Pancreas (tissue), 10 donors: ENCODE measurements around the gene CTU2. TPM values are rescaled to one million over a fixed set of nuclear protein-coding genes. Genes with fewer than 3 reads are reported as not detected.

Experiments used
- ATAC-seq, 4 donors: fragments of 200-7000 bp; cut with Tn5 transposase; one replicate each; pipeline versions ENCODE4 v1.8.0 to v1.9.1; 2020; ENCODE audit warnings: mild to moderate bottlenecking in 4 of 4, moderate library complexity in 4 of 4
- DNase-seq, 6 donors: peaks; one replicate each; pipeline ENCODE4 v3.0.0-alpha.2; 2020
- FAIRE-seq: peaks from 2 replicates; lab custom pipeline; 2012; peaks lifted over from hg19 to GRCh38; lab: Jason Lieb, UNC
- H3K27ac ChIP-seq, 4 donors: fragments of 200-600 bp; sonication (generic); 1 replicate in 3 of 4; 2 replicates in 1 of 4; pipeline versions ENCODE4 v1.5.0 to v1.8.0; 2020
- H3K27me3 ChIP-seq, 4 donors: fragments of 200-600 bp; one replicate each; pipeline ENCODE4 v1.8.0; 2021
- H3K36me3 ChIP-seq, 3 donors: fragments of 200-600 bp; sonication (generic) in 1 of 3; one replicate each; pipeline versions ENCODE4 v1.5.0 to v1.8.0; 2020 to 2021
- H3K4me1 ChIP-seq, 3 donors: fragments of 200-600 bp; one replicate each; pipeline ENCODE4 v1.8.0; 2021
- H3K4me3 ChIP-seq, 4 donors: fragments of 200-600 bp; sonication (generic) in 2 of 4; one replicate each; pipeline versions ENCODE4 v1.5.0 to v1.8.0; 2020 to 2021
- H3K9me3 ChIP-seq, 4 donors: fragments of 200-600 bp; one replicate each; pipeline ENCODE4 v1.8.0; 2021
- CTCF ChIP-seq, 4 donors: fragments of 200-600 bp; sonication (generic) in 3 of 4; IDR thresholded peaks; one replicate each; pipeline versions ENCODE4 v1.5.0 to v1.8.0; 2021; ENCODE audit warnings: antibody characterized with exemption in 4 of 4
- WGBS, 2 donors: extraction: QIAGEN DNeasy Blood & Tissue Kit; methylation state at CpG; one replicate each; pipeline ENCODE4 v1.1.7; 2013; 5-methylcytosine and 5-hydroxymethylcytosine counted together
- intact Hi-C, 3 donors: fragments of 100-400 bp; cut with DNase I; formaldehyde crosslinking; loops; one replicate each; pipeline versions ENCODE4 v1.11.1 to v1.14.2; 2022
- polyA plus RNA-seq, 2 donors: library from polyadenylated mRNA; stranded (reverse); fragments of 200-250 nt; gene quantifications; one replicate each; pipeline ENCODE4 v1.2.3, GENCODE V29; 2013
- total RNA-seq, 6 donors: library from RNA; stranded (reverse); fragmentation: NEBNext Ultra II Directional in 4 of 6; extraction: Animal tissue kit (Norgen Biotek cat#: 25700) in 4 of 6; gene quantifications; one replicate each; pipeline versions ENCODE4 v1.2.1 to v1.2.4, GENCODE V29; 2021 to 2023
- donor health status: healthy with polysubstance abuse.
- donor health status: DM: no; HTN: no; CAD: no; lungs with moderate emphysema.
- donor health status: DM: no; HTN: no; CAD: no.
- donor health status: control.
- donor health status: control.
- donor health status: Bipolar disorder and iron deficiency.
- donor health status: DM: yes; HTN: yes; CAD: no.
- donor health status: DM: no; HTN: no; CAD: no.
- donor health status: DM: no; HTN: no; CAD: no.
- donor health status: DM: yes; HTN: yes; CAD: no.

The CTU2 gene
- total and polyA plus RNA-seq, 8 donors = 8.1 to 21.9 (median 10.6) TPM

DNA sequence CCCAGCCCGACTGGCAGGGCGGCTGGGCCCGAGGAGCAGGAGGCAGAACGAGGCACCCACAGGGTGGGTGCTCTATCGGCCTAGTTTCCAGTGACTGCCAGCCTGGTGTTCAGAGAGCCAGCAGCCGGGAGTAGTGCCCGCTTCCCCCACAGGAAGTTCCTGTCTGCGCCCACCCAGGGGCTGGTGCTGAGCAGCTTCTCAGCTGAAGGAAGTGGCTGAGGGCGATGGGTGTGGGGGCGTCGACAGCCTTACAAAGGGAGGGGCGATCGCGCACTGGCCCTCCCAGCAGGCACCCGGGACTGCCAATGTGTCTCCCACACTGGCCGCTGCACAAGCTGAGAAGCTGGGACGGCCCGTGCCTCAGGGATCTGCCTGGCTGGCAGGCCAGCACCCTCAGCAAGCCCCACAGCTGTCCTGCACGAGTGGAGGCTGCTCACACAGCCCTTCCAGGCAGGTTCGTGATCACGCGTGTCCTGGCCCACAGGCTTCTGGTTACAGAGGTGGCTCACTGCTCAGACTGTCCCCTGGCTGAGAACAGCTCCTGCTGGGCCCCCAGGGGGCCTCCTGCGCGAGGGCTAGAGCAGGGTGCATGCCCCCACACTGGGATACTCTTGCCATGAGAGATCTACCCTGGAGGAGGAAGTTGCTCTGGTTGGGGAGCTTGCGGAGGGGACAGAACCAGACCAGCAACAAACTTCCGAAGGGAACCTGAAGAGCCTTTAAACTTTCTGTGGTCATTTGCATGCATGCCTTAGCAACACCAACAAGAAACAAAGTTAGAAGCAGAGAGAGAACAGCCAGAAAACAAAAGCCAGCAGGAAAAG lies 2.6 kb upstream of the CTU2 start:
- no peak for TF ChIP-seq CTCF (IDR thresholded peaks at IDR 0.05)
- Histone ChIP-seq H3K4me3 (peak overlapping the region in 1 of 4 donors; percentile 26), H3K27me3 (no peaks in the 10 kb centered on the region), H3K36me3 (peaks cover 0 to 4% (median 4%) of the 10 kb centered on the region in 3 donors), H3K27ac (peak overlapping the region in 2 of 4 donors; percentile 47 to 64), H3K9me3 (no peaks in the 10 kb centered on the region), H3K4me1 (peaks cover 0 to 15% (median 4%) of the 10 kb centered on the region in 3 donors)
- intact Hi-C loops = no loop called here
- peak in 1 of 6 donors; percentile 48 for DNase-seq
- peak in 1 of 4 donors; percentile 13 for ATAC-seq
- 80 to 85% methylated on average over 26 of the region's 26 CpGs for WGBS, 2 donors
- FAIRE-seq = no peak

DNA sequence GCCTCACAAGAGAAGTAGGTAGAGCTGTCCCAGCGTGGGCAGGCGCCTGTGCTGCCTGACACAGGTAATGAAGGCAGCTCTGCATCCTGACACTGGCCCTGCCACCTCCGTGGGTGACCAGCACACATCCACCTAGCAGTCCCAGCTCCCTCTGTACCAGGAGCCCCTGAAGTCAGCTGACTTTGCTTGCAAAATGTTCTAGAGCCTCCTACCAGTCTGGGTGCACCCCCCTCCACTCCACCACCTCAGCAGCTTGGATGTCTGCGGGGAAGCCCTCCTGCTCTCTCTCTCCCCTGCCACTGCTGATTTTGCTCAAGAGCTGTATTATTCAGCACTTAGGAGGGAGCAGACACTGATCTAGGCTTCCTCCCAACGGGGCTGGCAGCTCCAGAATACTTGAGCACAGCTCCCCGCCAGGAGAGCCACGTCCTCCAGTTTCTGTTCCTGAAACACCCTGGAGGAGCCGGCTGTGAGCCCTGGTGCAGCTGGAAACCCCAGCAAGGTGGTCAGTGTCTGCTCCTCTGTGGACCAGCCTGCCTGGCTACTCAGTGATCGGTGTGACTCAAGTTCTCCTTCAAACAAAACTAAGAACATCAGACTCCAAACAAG lies 1.1 kb upstream of the CTU2 start:
- Histone ChIP-seq H3K4me1 (peaks cover 0 to 15% (median 4%) of the 10 kb centered on the region in 3 donors), H3K4me3 (peak overlapping the region; percentile 93 to 100 (median 100)), H3K36me3 (no peaks in the 10 kb centered on the region), H3K27me3 (no peaks in the 10 kb centered on the region), H3K9me3 (no peaks in the 10 kb centered on the region), H3K27ac (peak overlapping the region in 3 of 4 donors; percentile 61 to 73 (median 72))
- intact Hi-C loops = no loop called here
- WGBS, 2 donors = 19% methylated on average over 9 of the region's 9 CpGs
- peak in 2 of 6 donors; percentile 35 to 55 for DNase-seq
- no peak for TF ChIP-seq CTCF (IDR thresholded peaks at IDR 0.05)
- peak in 1 of 4 donors; percentile 4 for ATAC-seq
- FAIRE-seq = no peak

- no peak for TF ChIP-seq CTCF (IDR thresholded peaks at IDR 0.05)
- H3K4me1 ChIP-seq = peaks cover 0 to 15% (median 4%) of the 10 kb centered on the region in 3 donors
- peak overlapping the region; percentile 93 to 100 (median 100) for H3K4me3 ChIP-seq
- WGBS, 2 donors = 0 to 1% methylated on average over 28 to 57 of the region's 57 CpGs
- DNase-seq = peak in 2 of 6 donors; percentile 43 to 76
- intact Hi-C loops = no loop called here
- no peaks in the 10 kb centered on the region for H3K27me3 ChIP-seq
- peak overlapping the region; percentile 62 to 73 (median 68) for H3K27ac ChIP-seq
- no peaks in the 10 kb centered on the region for H3K36me3 ChIP-seq
- no peaks in the 10 kb centered on the region for H3K9me3 ChIP-seq
- FAIRE-seq = no peak
- ATAC-seq = peak in 3 of 4 donors; percentile 5 to 28 (median 7)
These were observed 488 bp upstream of the CTU2 start for GRCh38 chr16:88705801-88706228.

DNA sequence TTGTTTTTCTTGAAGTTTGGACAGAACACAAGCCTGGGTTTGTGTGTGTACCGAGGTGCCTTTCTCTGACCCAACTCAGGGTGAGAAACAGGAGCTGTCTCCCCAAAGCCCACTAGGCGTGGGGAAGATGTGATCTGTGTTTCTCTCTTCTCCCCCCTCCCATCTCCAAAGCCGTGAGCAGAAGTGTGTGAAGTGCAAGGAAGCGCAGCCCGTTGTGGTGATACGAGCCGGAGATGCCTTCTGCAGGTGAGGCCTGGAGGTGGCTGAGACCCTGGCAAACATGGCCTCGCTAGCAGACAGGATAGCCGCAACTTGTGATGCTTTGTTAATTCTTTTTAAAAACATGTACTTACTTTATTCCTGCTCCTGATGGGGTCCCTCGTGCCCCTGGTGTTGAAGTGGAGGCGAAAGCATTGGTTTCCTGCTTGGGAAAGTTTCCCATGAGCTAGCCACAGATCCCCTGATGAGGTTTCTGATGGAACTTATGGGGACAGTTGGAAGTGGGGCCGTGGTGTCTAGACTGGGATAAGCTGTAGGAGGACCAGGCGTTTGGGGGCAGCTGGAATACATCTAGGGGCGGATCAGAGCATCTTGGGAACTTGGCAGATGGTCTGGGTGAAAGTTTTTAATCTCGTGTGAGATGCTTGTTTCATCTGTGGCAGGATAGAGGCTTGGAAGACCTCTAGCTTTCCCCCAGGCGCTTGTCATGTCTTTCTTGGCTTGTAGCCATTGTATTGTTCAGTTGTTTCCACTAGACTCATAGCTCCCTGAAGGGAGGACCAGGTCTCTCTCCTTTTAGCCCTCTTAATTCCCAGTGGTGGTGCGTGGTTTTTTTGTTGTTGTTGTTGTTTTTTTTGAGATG lies 893 bp downstream of the CTU2 start:
- intact Hi-C loops = no loop called here
- no peak for ATAC-seq
- DNase-seq = no peak
- peaks cover 0 to 15% (median 4%) of the 10 kb centered on the region in 3 donors for H3K4me1 ChIP-seq
- TF ChIP-seq CTCF (IDR thresholded peaks at IDR 0.05) = no peak
- FAIRE-seq = no peak
- peak overlapping the region in 3 of 4 donors; percentile 62 to 72 (median 64) for H3K27ac ChIP-seq
- whole genome bisulfite sequencing, 2 donors = 21 to 30% methylated on average over 17 of the region's 17 CpGs
- H3K4me3 ChIP-seq = peak overlapping the region; percentile 93 to 100 (median 100)
- H3K27me3 ChIP-seq = no peaks in the 10 kb centered on the region
- H3K9me3 ChIP-seq = no peaks in the 10 kb centered on the region
- no peaks in the 10 kb centered on the region for H3K36me3 ChIP-seq
